Breast epithelium (tissue), 4 donors: ENCODE data around the gene CCDC137. TPM values are rescaled to one million over a fixed set of nuclear protein-coding genes. Genes with fewer than 3 reads are reported as not detected.

ENCODE experiments used
- DNase-seq, 2 donors: peaks; one replicate each; pipeline ENCODE4 v3.0.0-alpha.2; 2019; ENCODE audit warnings: low spot score in 2 of 2
- H3K27ac ChIP-seq, 2 donors: fragments of 200-600 bp; sonication (generic) in 1 of 2; one replicate each; pipeline ENCODE4 v1.5.1; 2016 to 2019; ENCODE audit warnings: mild to moderate bottlenecking in 1 of 2
- H3K27me3 ChIP-seq, 2 donors: fragments of 200-600 bp; sonication (generic) in 1 of 2; one replicate each; pipeline versions ENCODE4 v1.5.1 to v1.6.0; 2017 to 2019; ENCODE audit warnings: control low read depth in 1 of 2, mild to moderate bottlenecking in 1 of 2
- H3K36me3 ChIP-seq: fragments of 200-600 bp; one replicate; pipeline ENCODE4 v1.5.1; 2019
- H3K4me1 ChIP-seq, 2 donors: fragments of 200-600 bp; sonication (generic); one replicate each; pipeline ENCODE4 v1.5.1; 2016 to 2019; ENCODE audit warnings: control low read depth in 1 of 2
- H3K4me3 ChIP-seq, 3 donors: fragments of 200-600 bp; sonication (generic); 1 replicate in 2 of 3; 2 replicates in 1 of 3; pipeline ENCODE4 v1.5.1; 2016 to 2019; ENCODE audit warnings: mild to moderate bottlenecking in 3 of 3, moderate library complexity in 2 of 3
- H3K9me3 ChIP-seq, 2 donors: fragments of 200-600 bp; sonication (generic) in 1 of 2; one replicate each; pipeline ENCODE4 v1.5.1; 2016 to 2019; ENCODE audit warnings: control low read depth in 1 of 2
- POLR2A ChIP-seq: fragments of 450-650 bp; IDR thresholded peaks from one replicate; pipeline ENCODE4 v1.6.1; 2016; ENCODE audit warnings: antibody characterized with exemption, mild to moderate bottlenecking, moderate library complexity
- POLR2AphosphoS5 ChIP-seq, 3 donors: sonication (generic); formaldehyde crosslinking; IDR thresholded peaks; one replicate each; pipeline ENCODE4 v1.6.1; 2017; ENCODE audit warnings: antibody characterized with exemption in 3 of 3
- intact Hi-C: fragments of 100-400 bp; cut with DNase I; formaldehyde crosslinking; loops from one replicate; pipeline ENCODE4 v1.15.1; 2023; ENCODE audit warnings: low total_unique reads
- total RNA-seq, 3 donors: library from RNA; depleted of rRNA; stranded (reverse); fragments of >200 nt; gene quantifications; one replicate each; pipeline ENCODE4 v1.1.0, GENCODE V29; 2016
- TF ChIP-seq, protein P1 (sequence below), 3 donors: fragments of 450-650 bp; IDR thresholded peaks; one replicate each; pipeline ENCODE4 v1.5.1; 2016 to 2017; ENCODE audit warnings: antibody characterized with exemption in 3 of 3, mild to moderate bottlenecking in 3 of 3, moderate library complexity in 3 of 3

Gene CCDC137
- total RNA-seq, 3 donors from 2014 or later, result 8.6 to 14.4 (median 11.6) TPM

- TF ChIP-seq POLR2A, result no peak
- TF ChIP-seq POLR2AphosphoS5 (IDR thresholded peaks at IDR 0.05), result no peak
- TF ChIP-seq, protein P1, sequence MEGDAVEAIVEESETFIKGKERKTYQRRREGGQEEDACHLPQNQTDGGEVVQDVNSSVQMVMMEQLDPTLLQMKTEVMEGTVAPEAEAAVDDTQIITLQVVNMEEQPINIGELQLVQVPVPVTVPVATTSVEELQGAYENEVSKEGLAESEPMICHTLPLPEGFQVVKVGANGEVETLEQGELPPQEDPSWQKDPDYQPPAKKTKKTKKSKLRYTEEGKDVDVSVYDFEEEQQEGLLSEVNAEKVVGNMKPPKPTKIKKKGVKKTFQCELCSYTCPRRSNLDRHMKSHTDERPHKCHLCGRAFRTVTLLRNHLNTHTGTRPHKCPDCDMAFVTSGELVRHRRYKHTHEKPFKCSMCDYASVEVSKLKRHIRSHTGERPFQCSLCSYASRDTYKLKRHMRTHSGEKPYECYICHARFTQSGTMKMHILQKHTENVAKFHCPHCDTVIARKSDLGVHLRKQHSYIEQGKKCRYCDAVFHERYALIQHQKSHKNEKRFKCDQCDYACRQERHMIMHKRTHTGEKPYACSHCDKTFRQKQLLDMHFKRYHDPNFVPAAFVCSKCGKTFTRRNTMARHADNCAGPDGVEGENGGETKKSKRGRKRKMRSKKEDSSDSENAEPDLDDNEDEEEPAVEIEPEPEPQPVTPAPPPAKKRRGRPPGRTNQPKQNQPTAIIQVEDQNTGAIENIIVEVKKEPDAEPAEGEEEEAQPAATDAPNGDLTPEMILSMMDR (IDR thresholded peaks at IDR 0.05), result no peak
- Histone ChIP-seq H3K36me3 (no peaks in the 10 kb centered on the region), H3K27me3 (peaks cover 3 to 43% of the 10 kb centered on the region in 2 donors), H3K4me1 (no peaks in the 10 kb centered on the region), H3K4me3 (no peak overlapping the region), H3K27ac (no peak overlapping the region), H3K9me3 (peaks cover 0 to 6% of the 10 kb centered on the region in 2 donors)
- no peak for DNase-seq
- intact Hi-C loops, result no loop called here
These were observed 19.5 kb upstream of the CCDC137 start for GRCh38 chr17:81646869-81647600.

GRCh38 chr17:81647640-81648012, 18.9 kb upstream of the CCDC137 start:
- H3K4me3 ChIP-seq, result no peak overlapping the region
- H3K36me3 ChIP-seq, result no peaks in the 10 kb centered on the region
- intact Hi-C loops, result no loop called here
- H3K27ac ChIP-seq, result no peak overlapping the region
- H3K4me1 ChIP-seq, result no peaks in the 10 kb centered on the region
- H3K9me3 ChIP-seq, result peaks cover 0 to 6% of the 10 kb centered on the region in 2 donors
- TF ChIP-seq, protein P1 (IDR thresholded peaks at IDR 0.05), result no peak
- TF ChIP-seq POLR2A, result no peak
- TF ChIP-seq POLR2AphosphoS5 (IDR thresholded peaks at IDR 0.05), result no peak
- H3K27me3 ChIP-seq, result peaks cover 3 to 44% of the 10 kb centered on the region in 2 donors
- no peak for DNase-seq

DNA sequence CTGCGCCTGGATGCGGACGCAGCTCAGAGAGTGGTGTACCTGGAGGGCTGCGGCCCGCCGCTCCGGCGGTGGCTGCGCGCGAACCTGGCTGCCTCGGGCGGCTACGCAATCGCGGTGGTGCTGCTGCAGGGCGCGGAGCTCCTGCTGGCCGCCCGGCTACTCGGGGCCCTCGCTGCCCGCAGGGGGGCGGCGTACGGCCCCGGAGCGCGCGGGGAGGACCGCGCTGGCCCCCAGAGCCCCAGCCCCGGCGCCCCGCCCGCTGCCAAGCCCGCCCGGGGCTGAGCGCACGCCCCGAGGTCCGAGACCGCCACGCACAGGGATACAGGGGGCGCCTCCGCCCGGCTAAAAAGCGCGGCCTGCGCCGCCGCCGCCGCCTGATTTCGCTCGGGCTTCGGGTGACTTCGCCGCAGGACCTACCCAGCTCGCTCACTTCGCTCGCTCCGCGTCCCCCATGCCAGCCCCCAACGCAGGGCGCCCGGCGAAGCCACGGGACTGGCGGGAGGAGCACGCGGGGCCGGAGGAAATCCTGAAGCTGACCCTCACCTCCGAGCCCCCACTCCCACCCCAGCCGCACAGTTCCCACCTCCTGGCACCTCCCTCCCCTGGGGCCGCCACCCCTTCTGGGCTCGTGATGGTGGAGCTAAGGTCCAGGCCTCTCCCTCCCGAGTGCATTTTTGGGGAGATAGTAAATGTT, 18.4 kb upstream of the CCDC137 start:
- intact Hi-C loops, result no loop called here

GRCh38 chr17:81648707-81649085, 17.8 kb upstream of the CCDC137 start:
- no peaks in the 10 kb centered on the region for H3K36me3 ChIP-seq
- peaks cover 3 to 53% of the 10 kb centered on the region in 2 donors for H3K27me3 ChIP-seq
- no peak for TF ChIP-seq POLR2A
- DNase-seq, result no peak
- no peaks in the 10 kb centered on the region for H3K4me1 ChIP-seq
- H3K4me3 ChIP-seq, result no peak overlapping the region
- H3K27ac ChIP-seq, result no peak overlapping the region
- H3K9me3 ChIP-seq, result peaks cover 0 to 6% of the 10 kb centered on the region in 2 donors
- intact Hi-C loops, result no loop called here

More for the DNA sequence above, 18.4 kb upstream of the CCDC137 start:
- DNase-seq, result no peak
- H3K36me3 ChIP-seq, result no peaks in the 10 kb centered on the region
- TF ChIP-seq POLR2A (no peak), POLR2AphosphoS5 (IDR thresholded peaks at IDR 0.05) (no peak)
- no peak overlapping the region for H3K4me3 ChIP-seq
- peaks cover 3 to 48% of the 10 kb centered on the region in 2 donors for H3K27me3 ChIP-seq
- peaks cover 0 to 6% of the 10 kb centered on the region in 2 donors for H3K9me3 ChIP-seq
- H3K4me1 ChIP-seq, result no peaks in the 10 kb centered on the region
- H3K27ac ChIP-seq, result no peak overlapping the region

DNA sequence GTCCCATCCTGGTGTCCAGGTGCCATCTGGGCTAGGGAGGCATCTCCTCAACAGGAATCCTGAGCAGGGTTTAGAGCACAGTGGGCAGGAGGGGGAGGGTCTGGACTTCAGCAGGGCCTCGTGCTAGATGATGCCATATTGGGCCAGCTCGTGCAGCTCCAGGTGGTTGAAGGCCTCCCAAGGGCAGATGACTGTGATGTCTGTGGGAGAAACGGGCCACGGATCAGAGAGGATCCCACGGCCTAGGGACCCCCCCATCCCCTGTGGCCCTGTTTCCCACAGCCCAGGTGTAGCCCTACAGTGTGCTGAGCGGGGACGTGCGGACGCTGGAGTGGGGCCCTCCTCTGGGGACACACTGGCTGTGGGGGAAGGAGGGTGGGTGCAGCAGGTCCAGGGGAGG, 15.6 kb upstream of the CCDC137 start:
- no peak overlapping the region for H3K4me3 ChIP-seq
- DNase-seq, result no peak
- TF ChIP-seq, protein P1 (IDR thresholded peaks at IDR 0.05), result no peak
- TF ChIP-seq POLR2A (no peak), POLR2AphosphoS5 (IDR thresholded peaks at IDR 0.05) (no peak)
- no peaks in the 10 kb centered on the region for H3K4me1 ChIP-seq
- no peaks in the 10 kb centered on the region for H3K36me3 ChIP-seq
- peaks cover 0 to 6% of the 10 kb centered on the region in 2 donors for H3K9me3 ChIP-seq
- peaks cover 3 to 58% of the 10 kb centered on the region in 2 donors for H3K27me3 ChIP-seq
- H3K27ac ChIP-seq, result no peak overlapping the region
- intact Hi-C loops, result no loop called here

DNA sequence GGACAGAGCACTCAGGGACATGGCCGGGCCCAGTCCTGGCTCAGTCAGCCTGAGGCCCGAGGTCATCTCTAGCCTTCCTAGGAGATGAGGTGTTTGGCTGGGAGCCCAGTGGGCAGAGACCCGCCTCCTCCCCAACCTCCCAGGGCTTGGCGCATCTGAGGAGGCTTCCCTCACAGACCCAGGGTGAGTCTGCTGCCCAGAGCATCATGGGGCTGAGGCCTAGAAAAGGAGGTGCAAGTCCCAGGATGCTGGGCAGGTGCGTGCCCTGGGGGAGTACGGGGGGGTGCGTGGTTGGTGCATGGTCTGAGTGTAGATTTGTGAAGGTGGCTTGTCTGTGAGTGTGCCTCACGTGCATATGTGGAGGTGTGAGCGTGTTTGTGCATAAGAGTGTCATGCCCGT, 14.8 kb upstream of the CCDC137 start:
- H3K36me3 ChIP-seq, result no peaks in the 10 kb centered on the region
- intact Hi-C loops, result no loop called here
- no peak for DNase-seq
- no peak overlapping the region for H3K27ac ChIP-seq
- peaks cover 0 to 6% of the 10 kb centered on the region in 2 donors for H3K9me3 ChIP-seq
- no peak overlapping the region for H3K4me3 ChIP-seq
- H3K27me3 ChIP-seq, result peaks cover 3 to 58% of the 10 kb centered on the region in 2 donors
- TF ChIP-seq POLR2A (no peak), POLR2AphosphoS5 (IDR thresholded peaks at IDR 0.05) (no peak)
- TF ChIP-seq, protein P1 (IDR thresholded peaks at IDR 0.05), result no peak
- H3K4me1 ChIP-seq, result no peaks in the 10 kb centered on the region
